SK-N-SH (cell line): Measurements from ENCODE around the gene EIF1B. TPM values are rescaled to one million over a fixed set of nuclear protein-coding genes. Genes with fewer than 3 reads are reported as not detected.

Experiments
- CTCF ChIA-PET: fragments of 300-600, 350-600 bp; formaldehyde crosslinking; extraction: SDS; loops from one replicate; lab custom pipeline; 2021; lab: Yijun Ruan, JAX
- POLR2A ChIA-PET: fragments of 350-600 bp; sonication (Branson Sonifier 250); formaldehyde crosslinking; extraction: SDS; loops from one replicate; lab custom pipeline; 2020; ENCODE audit warnings: antibody characterized with exemption, inconsistent platforms; lab: Yijun Ruan, JAX
- DNase-seq: peaks from one replicate; pipeline ENCODE4 v3.0.0; 2012
- H2AFZ ChIP-seq: fragments of 200-600 bp; sonication (generic); 2 replicates; pipeline ENCODE4 v1.8.1; 2016; ENCODE audit warnings: antibody characterized with exemption, mild to moderate bottlenecking, low read depth
- H3F3A ChIP-seq: fragments of 200-600 bp; sonication (generic); replicated peaks from 2 replicates; pipeline ENCODE3; 2016; ENCODE audit warnings: antibody characterized with exemption, mild to moderate bottlenecking; ENCODE audit not compliant: insufficient read depth
- H3K27ac ChIP-seq, 2 experiments: fragments of 200-500 bp in 1 of 2; fragments of 200-600 bp in 1 of 2; sonication (Bioruptor generic) in 1 of 2; sonication (generic), shearing (Covaris generic) in 1 of 2; 2 replicates each; pipeline versions ENCODE4 v1.5.1 to v1.6.1; 2014 to 2016; ENCODE audit warnings: low read depth in 2 of 2, inconsistent platforms in 1 of 2, low read length in 1 of 2, mild to moderate bottlenecking in 1 of 2, mixed read lengths in 1 of 2
- H3K27me3 ChIP-seq: fragments of 200-600 bp; sonication (generic), shearing (Covaris generic); 2 replicates; pipeline ENCODE4 v1.6.1; 2016; ENCODE audit warnings: mixed run types; ENCODE audit not compliant: insufficient read depth
- H3K36me3 ChIP-seq, 2 experiments: fragments of 200-500 bp in 1 of 2; fragments of 200-600 bp in 1 of 2; sonication (Bioruptor generic) in 1 of 2; sonication (generic) in 1 of 2; replicated peaks in 1 of 2; 2 replicates each; pipeline versions ENCODE3 to v1.5.1; 2014 to 2016; ENCODE audit warnings: low read length in 1 of 2, mild to moderate bottlenecking in 1 of 2; ENCODE audit not compliant: insufficient read depth in 2 of 2, control insufficient read depth in 1 of 2
- H3K4me1 ChIP-seq, 2 experiments: fragments of 200-500 bp in 1 of 2; fragments of 200-600 bp in 1 of 2; sonication (Bioruptor generic) in 1 of 2; sonication (generic), shearing (Covaris generic) in 1 of 2; 2 replicates each; pipeline versions ENCODE4 v1.5.1 to v1.6.1; 2014 to 2016; ENCODE audit warnings: low read depth in 1 of 2, low read length in 1 of 2, mixed run types in 1 of 2; ENCODE audit not compliant: insufficient read depth in 2 of 2, control insufficient read depth in 1 of 2
- H3K4me2 ChIP-seq: fragments of 200-600 bp; sonication (generic), shearing (Covaris generic); 2 replicates; pipeline ENCODE4 v1.6.1; 2017; ENCODE audit warnings: mixed run types
- H3K4me3 ChIP-seq, 2 experiments: fragments of 200-500 bp in 1 of 2; fragments of 200-600 bp in 1 of 2; sonication (Bioruptor generic) in 1 of 2; sonication (generic), shearing (Covaris generic) in 1 of 2; 2 replicates each; pipeline versions ENCODE4 v1.5.1 to v1.8.1; 2014 to 2016; ENCODE audit warnings: low read depth in 2 of 2, inconsistent platforms in 1 of 2, low read length in 1 of 2, mild to moderate bottlenecking in 1 of 2, mixed read lengths in 1 of 2, moderate library complexity in 1 of 2
- H3K79me2 ChIP-seq: fragments of 200-600 bp; sonication (generic); 2 replicates; pipeline ENCODE4 v1.8.1; 2017; ENCODE audit warnings: mild to moderate bottlenecking; ENCODE audit not compliant: insufficient read depth
- H3K9ac ChIP-seq: fragments of 200-600 bp; sonication (generic); 2 replicates; pipeline ENCODE4 v1.6.1; 2017; ENCODE audit warnings: mixed run types
- H3K9me2 ChIP-seq: fragments of 200-600 bp; sonication (generic); 2 replicates; pipeline ENCODE4 v1.6.1; 2017; ENCODE audit warnings: mixed run types
- H3K9me3 ChIP-seq: fragments of 200-600 bp; sonication (generic); 2 replicates; pipeline ENCODE4 v1.6.1; 2017; ENCODE audit warnings: mixed run types, mild to moderate bottlenecking, moderate library complexity
- H4K20me1 ChIP-seq: fragments of 200-600 bp; sonication (generic); 2 replicates; pipeline ENCODE4 v1.6.1; 2017; ENCODE audit warnings: mild to moderate bottlenecking, mixed run types; ENCODE audit not compliant: insufficient read depth
- CHD2 ChIP-seq: fragments of 150-350 bp; IDR thresholded peaks from 2 replicates; pipeline ENCODE4 v1.6.1; 2018; ENCODE audit warnings: low read length; ENCODE audit not compliant: partially characterized antibody
- ELF1 ChIP-seq: IDR thresholded peaks from 2 replicates; pipeline ENCODE4 v1.4.0; 2012
- EP300 ChIP-seq, 2 experiments: IDR thresholded peaks; 2 replicates each; pipeline versions ENCODE4 v1.4.0 to v1.6.1; 2012; ENCODE audit warnings: borderline replicate concordance in 1 of 2, low read depth in 1 of 2, low read length in 1 of 2
- EZH2phosphoT487 ChIP-seq: fragments of 200-600 bp; sonication (generic); IDR thresholded peaks from 2 replicates; pipeline ENCODE4 v1.6.1; 2017; ENCODE audit warnings: low read depth, mixed run types, mild to moderate bottlenecking, antibody characterized with exemption, moderate library complexity, borderline replicate concordance
- FOSL2 ChIP-seq: IDR thresholded peaks from 2 replicates; pipeline ENCODE4 v1.4.0; 2012; ENCODE audit warnings: low read depth, mild to moderate bottlenecking, moderate library complexity, borderline replicate concordance
- GABPA ChIP-seq: IDR thresholded peaks from 2 replicates; pipeline ENCODE4 v1.4.0; 2012; ENCODE audit warnings: low read depth, mild to moderate bottlenecking
- IRF3 ChIP-seq: fragments of 150-350 bp; IDR thresholded peaks from 2 replicates; pipeline ENCODE4 v1.6.1; 2016; ENCODE audit warnings: mild to moderate bottlenecking, low read depth, low read length
- NFIC ChIP-seq: IDR thresholded peaks from 2 replicates; pipeline ENCODE4 v1.4.0; 2012; ENCODE audit warnings: borderline replicate concordance
- NRF1 ChIP-seq: IDR thresholded peaks from 2 replicates; pipeline ENCODE4 v1.6.1; 2012; ENCODE audit warnings: low read depth, mild to moderate bottlenecking, low read length
- RFX5 ChIP-seq: IDR thresholded peaks from 2 replicates; pipeline ENCODE4 v1.6.1; 2012; ENCODE audit warnings: mild to moderate bottlenecking, improper control_type of control experiment, low read length
- SMC3 ChIP-seq: IDR thresholded peaks from 2 replicates; pipeline ENCODE4 v1.6.1; 2012; ENCODE audit warnings: low read depth, low read length, improper control_type of control experiment
- TAF1 ChIP-seq: IDR thresholded peaks from 2 replicates; pipeline ENCODE4 v1.6.1; 2012; ENCODE audit warnings: low read depth, mild to moderate bottlenecking, low read length, moderate library complexity, borderline replicate concordance
- TCF12 ChIP-seq: IDR thresholded peaks from 2 replicates; pipeline ENCODE4 v1.4.0; 2012
- TEAD4 ChIP-seq: IDR thresholded peaks from 2 replicates; pipeline ENCODE4 v1.4.0; 2012; ENCODE audit warnings: mild to moderate bottlenecking, borderline replicate concordance; ENCODE audit not compliant: insufficient read depth
- USF1 ChIP-seq: IDR thresholded peaks from 2 replicates; pipeline ENCODE4 v1.4.0; 2012; ENCODE audit warnings: low read depth, borderline replicate concordance
- YY1 ChIP-seq: IDR thresholded peaks from 2 replicates; pipeline ENCODE4 v1.4.0; 2012; ENCODE audit warnings: low read depth, mild to moderate bottlenecking
- ZBTB33 ChIP-seq: IDR thresholded peaks from 2 replicates; pipeline ENCODE4 v1.4.0; 2012; ENCODE audit warnings: low read depth, borderline replicate concordance
- WGBS: methylation state at CpG from one replicate; pipeline ENCODE4 v1.1.6; 2017; ENCODE audit warnings: low lambda C conversion rate; 5-methylcytosine and 5-hydroxymethylcytosine counted together
- polyA plus RNA-seq, 3 experiments: library from polyadenylated mRNA; depleted of rRNA; stranded (reverse); fragments of >200 nt; gene quantifications; 2 replicates each; pipeline ENCODE4 v1.2.3, GENCODE V29; 2012
- TF ChIP-seq, protein P1 (sequence below): fragments of 150-350 bp; IDR thresholded peaks from 2 replicates; pipeline ENCODE4 v1.6.1; 2017; ENCODE audit warnings: antibody characterized with exemption, low read length, low read depth, borderline replicate concordance

The EIF1B gene
- polyA plus RNA-seq, 1 of the 3 experiments (the other 2 are of a cell fraction) = 22.9 TPM

DNA sequence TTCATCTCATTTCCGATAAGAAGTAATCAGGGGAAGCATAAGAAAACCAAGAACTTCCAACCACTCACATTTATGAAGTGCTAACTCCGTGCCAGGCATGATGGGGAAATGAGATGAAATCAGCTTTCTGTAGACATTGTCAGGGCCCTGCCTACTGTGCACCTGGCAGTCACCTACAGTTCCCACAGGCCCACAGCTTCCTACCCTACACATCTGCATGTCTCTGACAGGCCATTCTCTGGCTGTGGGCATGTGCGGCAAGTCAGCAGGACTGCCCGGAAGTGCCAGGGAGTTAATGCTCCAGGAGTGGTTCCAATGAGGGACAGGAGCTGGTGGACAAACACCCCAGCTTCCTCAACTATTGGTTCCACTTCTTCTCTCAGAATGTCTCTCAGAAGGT lies 24.3 kb downstream of the EIF1B start:
- Histone ChIP-seq H3K4me1 (peaks cover 0 to 14% of the 10 kb centered on the region in 2 experiments; a peak in 1 of 4 replicates), H3K4me2 (no peak overlapping the region), H4K20me1 (no peaks in the 10 kb centered on the region), H3K27ac (no peak overlapping the region; a peak in 1 of 4 replicates), H3K4me3 (no peak overlapping the region), H3K27me3 (no peaks in the 10 kb centered on the region), H3K36me3 (no peaks in the 10 kb centered on the region), H3K9me2 (no peaks in the 10 kb centered on the region), H3K79me2 (no peaks in the 10 kb centered on the region), H2AFZ (no peak overlapping the region), H3K9me3 (no peaks in the 10 kb centered on the region), H3K9ac (no peak overlapping the region), H3F3A (no peaks in the 10 kb centered on the region)
- TF ChIP-seq USF1 (no peak), ZBTB33 (no peak), NFIC (no peak)
- no peak for DNase-seq
- ChIA-PET POLR2A (no interaction called here), CTCF (interaction anchor here (1.4 to 1.6 kb wide), 3 partner anchors 24 to 251 kb away, joined by 3 to 5 read pairs (median 4); partner anchors contain the start of gene EIF1B)
- WGBS = 51% methylated on average over 2 of the region's 4 CpGs

DNA sequence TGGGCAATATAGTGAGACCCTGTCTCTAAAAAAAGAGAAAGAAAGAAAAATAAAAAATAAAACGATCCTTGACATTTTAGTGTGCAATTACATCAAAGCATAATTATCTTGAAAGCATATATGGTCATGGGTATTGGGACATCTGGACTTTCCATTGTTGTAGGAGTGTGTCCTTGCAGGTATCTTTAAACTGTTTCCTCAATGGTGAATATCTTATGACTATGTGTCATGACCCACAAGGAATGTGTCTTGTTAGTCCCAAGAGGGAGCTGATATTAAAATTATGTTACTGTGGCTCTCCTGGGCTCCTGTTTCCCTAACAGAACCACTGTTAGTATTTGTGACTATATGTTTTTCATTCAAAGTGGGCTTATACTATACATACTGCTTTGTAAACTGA lies 26.6 kb downstream of the EIF1B start:
- CTCF ChIA-PET = interaction anchor here (1.1 kb wide), 1 partner anchor 18 kb away, joined by 3 read pairs; no protein-coding TSS in a partner anchor
- Histone ChIP-seq H3K9me3 (no peaks in the 10 kb centered on the region), H3K4me3 (no peak overlapping the region), H3K4me2 (no peak overlapping the region), H3K27me3 (no peaks in the 10 kb centered on the region; the same call in 1 of the 2 replicates), H3K4me1 (peaks cover 0 to 21% of the 10 kb centered on the region in 2 experiments; a peak in 2 of 4 replicates), H3K36me3 (no peaks in the 10 kb centered on the region), H3K9ac (no peak overlapping the region), H4K20me1 (no peaks in the 10 kb centered on the region), H3F3A (no peaks in the 10 kb centered on the region), H3K79me2 (no peaks in the 10 kb centered on the region), H3K27ac (no peak overlapping the region), H2AFZ (no peak overlapping the region), H3K9me2 (no peaks in the 10 kb centered on the region)
- POLR2A ChIA-PET = no interaction called here
- WGBS = 9% methylated on average over 1 of the region's 1 CpG
- DNase-seq = no peak
- TF ChIP-seq NRF1 (no peak), CHD2 (no peak), TEAD4 (no peak), EZH2phosphoT487 (no peak), RFX5 (no peak), FOSL2 (no peak), SMC3 (no peak), NFIC (no peak), TCF12 (no peak), YY1 (no peak), USF1 (no peak), IRF3 (no peak), ELF1 (no peak), EP300 (IDR thresholded peaks at IDR 0.05; ENCODE audit: borderline replicate concordance in 1 of 2, low read depth in 1 of 2, low read length in 1 of 2) (no peak), GABPA (no peak), TAF1 (no peak)
- TF ChIP-seq, protein P1, sequence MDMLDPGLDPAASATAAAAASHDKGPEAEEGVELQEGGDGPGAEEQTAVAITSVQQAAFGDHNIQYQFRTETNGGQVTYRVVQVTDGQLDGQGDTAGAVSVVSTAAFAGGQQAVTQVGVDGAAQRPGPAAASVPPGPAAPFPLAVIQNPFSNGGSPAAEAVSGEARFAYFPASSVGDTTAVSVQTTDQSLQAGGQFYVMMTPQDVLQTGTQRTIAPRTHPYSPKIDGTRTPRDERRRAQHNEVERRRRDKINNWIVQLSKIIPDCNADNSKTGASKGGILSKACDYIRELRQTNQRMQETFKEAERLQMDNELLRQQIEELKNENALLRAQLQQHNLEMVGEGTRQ = no peak
